A549 (cell line): ENCODE data around the gene CPNE4.

Experiments
- EP300 ChIP-seq, 2 experiments: fragments of >200 bp; sonication (Bioruptor Twin); formaldehyde crosslinking; IDR thresholded peaks; 2 replicates in 1 of 2; 3 replicates in 1 of 2; pipeline ENCODE4 v1.6.1; 2016 to 2017
- TF ChIP-seq, protein P1 (sequence below): fragments of >200 bp; sonication (Bioruptor Twin); formaldehyde crosslinking; IDR thresholded peaks from 3 replicates; pipeline ENCODE4 v1.5.1; 2016

DNA sequence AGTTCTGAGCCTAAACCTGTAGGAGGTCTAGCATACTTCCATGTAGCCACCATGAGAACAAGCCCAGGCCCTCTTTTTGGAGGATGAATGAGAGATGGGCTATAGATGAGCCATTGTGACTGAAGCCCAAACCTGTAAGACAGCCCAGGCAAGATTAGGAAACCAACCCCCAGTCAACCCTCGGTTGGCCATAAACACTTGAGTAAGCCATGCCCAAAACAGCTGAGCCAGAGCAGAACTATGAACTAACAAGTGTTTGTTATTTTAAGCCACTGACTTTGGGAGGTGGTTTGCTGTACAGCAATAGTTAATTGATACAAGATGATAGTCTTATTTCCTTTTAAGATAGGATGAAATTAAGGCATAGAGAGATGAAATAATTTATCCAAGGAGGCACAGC lies 12.4 kb upstream of the CPNE4 start:
- TF ChIP-seq, protein P1, sequence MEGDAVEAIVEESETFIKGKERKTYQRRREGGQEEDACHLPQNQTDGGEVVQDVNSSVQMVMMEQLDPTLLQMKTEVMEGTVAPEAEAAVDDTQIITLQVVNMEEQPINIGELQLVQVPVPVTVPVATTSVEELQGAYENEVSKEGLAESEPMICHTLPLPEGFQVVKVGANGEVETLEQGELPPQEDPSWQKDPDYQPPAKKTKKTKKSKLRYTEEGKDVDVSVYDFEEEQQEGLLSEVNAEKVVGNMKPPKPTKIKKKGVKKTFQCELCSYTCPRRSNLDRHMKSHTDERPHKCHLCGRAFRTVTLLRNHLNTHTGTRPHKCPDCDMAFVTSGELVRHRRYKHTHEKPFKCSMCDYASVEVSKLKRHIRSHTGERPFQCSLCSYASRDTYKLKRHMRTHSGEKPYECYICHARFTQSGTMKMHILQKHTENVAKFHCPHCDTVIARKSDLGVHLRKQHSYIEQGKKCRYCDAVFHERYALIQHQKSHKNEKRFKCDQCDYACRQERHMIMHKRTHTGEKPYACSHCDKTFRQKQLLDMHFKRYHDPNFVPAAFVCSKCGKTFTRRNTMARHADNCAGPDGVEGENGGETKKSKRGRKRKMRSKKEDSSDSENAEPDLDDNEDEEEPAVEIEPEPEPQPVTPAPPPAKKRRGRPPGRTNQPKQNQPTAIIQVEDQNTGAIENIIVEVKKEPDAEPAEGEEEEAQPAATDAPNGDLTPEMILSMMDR, result no peak
- no peak for TF ChIP-seq EP300 (IDR thresholded peaks at IDR 0.05)
